H1 (cell line): ENCODE results near the gene NFATC1.

ENCODE experiments used
- CHD7 ChIP-seq: fragments of 300-600 bp; sonication (generic); IDR thresholded peaks from 2 replicates; pipeline ENCODE4 v1.7.1; 2012; ENCODE audit warnings: low read length, moderate library complexity, mild to moderate bottlenecking, inconsistent platforms; ENCODE audit not compliant: insufficient replicate concordance
- CTCF ChIP-seq, 3 experiments: IDR thresholded peaks; 1 replicate in 2 of 3; 2 replicates in 1 of 3; pipeline versions ENCODE4 v1.5.1 to v1.6.1; 2011; ENCODE audit warnings: low read length in 3 of 3, mild to moderate bottlenecking in 3 of 3, inconsistent platforms in 2 of 3, low read depth in 1 of 3, moderate library complexity in 1 of 3; ENCODE audit not compliant: insufficient read depth in 1 of 3; ENCODE audit errors: control extremely low read depth in 1 of 3
- E2F6 ChIP-seq: IDR thresholded peaks from 2 replicates; pipeline ENCODE4 v1.6.1; 2012; ENCODE audit warnings: inconsistent platforms
- EP300 ChIP-seq, 2 experiments: IDR thresholded peaks; 1 replicate in 1 of 2; 2 replicates in 1 of 2; pipeline ENCODE4 v1.6.1; 2011 to 2012; ENCODE audit warnings: low read depth in 2 of 2, low read length in 2 of 2, mild to moderate bottlenecking in 2 of 2, borderline replicate concordance in 1 of 2, inconsistent platforms in 1 of 2, moderate library complexity in 1 of 2
- HDAC2 ChIP-seq, 2 experiments: fragments of 300-600 bp in 1 of 2; sonication (generic) in 1 of 2; IDR thresholded peaks; 2 replicates each; pipeline ENCODE4 v1.6.1; 2011 to 2012; ENCODE audit warnings: low read depth in 2 of 2, low read length in 2 of 2, mild to moderate bottlenecking in 2 of 2, moderate library complexity in 2 of 2, borderline replicate concordance in 1 of 2, inconsistent platforms in 1 of 2
- MAX ChIP-seq: IDR thresholded peaks from 2 replicates; pipeline ENCODE4 v1.6.1; 2012; ENCODE audit warnings: inconsistent platforms
- POLR2A ChIP-seq, 2 experiments: IDR thresholded peaks; 1 replicate in 1 of 2; 2 replicates in 1 of 2; pipeline ENCODE4 v1.6.1; 2011; ENCODE audit warnings: low read depth in 2 of 2, low read length in 2 of 2, mild to moderate bottlenecking in 2 of 2; ENCODE audit errors: control extremely low read depth in 1 of 2
- YY1 ChIP-seq: IDR thresholded peaks from 2 replicates; pipeline ENCODE4 v1.6.1; 2011; ENCODE audit warnings: low read depth, mild to moderate bottlenecking, low read length

GRCh38 chr18:79459946-79460480 is 64.3 kb downstream of the NFATC1 start:
- TF ChIP-seq E2F6 (no peak), CTCF (IDR thresholded peaks at IDR 0.05; ENCODE audit: control extremely low read depth in 1 of 3, insufficient read depth in 1 of 3, low read depth in 1 of 3, low read length in 3 of 3) (no peak), YY1 (no peak), POLR2A (IDR thresholded peaks at IDR 0.05; ENCODE audit: control extremely low read depth in 1 of 2, low read depth in 2 of 2, low read length in 2 of 2) (no peak), CHD7 (no peak), EP300 (IDR thresholded peaks at IDR 0.05; ENCODE audit: borderline replicate concordance in 1 of 2, low read depth in 2 of 2, low read length in 2 of 2) (no peak), HDAC2 (IDR thresholded peaks at IDR 0.05; ENCODE audit: borderline replicate concordance in 1 of 2, low read depth in 2 of 2, low read length in 2 of 2) (no peak), MAX (no peak)
